Ovary (tissue), 9 donors: Measurements from ENCODE around the gene LRP8. TPM values are rescaled to one million over a fixed set of nuclear protein-coding genes. Genes with fewer than 3 reads are reported as not detected.

Experiments
- DNase-seq, 5 donors: peaks; one replicate each; pipeline ENCODE4 v3.0.0-alpha.2; 2019 to 2020
- H3K27ac ChIP-seq, 2 donors: fragments of 200-600 bp; one replicate each; pipeline versions ENCODE4 v1.5.1 to v1.8.0; 2019 to 2022
- H3K27me3 ChIP-seq: fragments of 200-600 bp; one replicate; pipeline ENCODE4 v1.8.0; 2022
- H3K36me3 ChIP-seq: fragments of 200-600 bp; sonication (generic); one replicate; pipeline ENCODE4 v1.5.1; 2019
- H3K4me1 ChIP-seq: one replicate; pipeline ENCODE4 v1.8.1; 2013; ENCODE audit warnings: mild to moderate bottlenecking, moderate library complexity; ENCODE audit not compliant: insufficient read depth
- H3K4me3 ChIP-seq: fragments of 200-600 bp; sonication (generic); one replicate; pipeline ENCODE4 v1.5.1; 2017
- H3K9me3 ChIP-seq, 2 donors: fragments of 200-600 bp in 1 of 2; sonication (generic) in 1 of 2; one replicate each; pipeline versions ENCODE4 v1.5.1 to v1.8.1; 2013 to 2019; ENCODE audit warnings: mild to moderate bottlenecking in 1 of 2, moderate library complexity in 1 of 2
- EP300 ChIP-seq: sonication (generic); formaldehyde crosslinking; IDR thresholded peaks from one replicate; pipeline ENCODE4 v1.6.1; 2017; ENCODE audit warnings: antibody characterized with exemption
- POLR2A ChIP-seq: fragments of 450-650 bp; IDR thresholded peaks from one replicate; pipeline ENCODE4 v1.6.1; 2017; ENCODE audit warnings: antibody characterized with exemption, mild to moderate bottlenecking, moderate library complexity
- WGBS, 3 donors: extraction: QIAGEN DNeasy Blood & Tissue Kit in 1 of 3; methylation state at CpG; one replicate each; pipeline versions ENCODE4 v1.1.5 to v1.1.7; 2013 to 2017; 5-methylcytosine and 5-hydroxymethylcytosine counted together
- intact Hi-C, 4 donors: fragments of 100-400 bp; cut with DNase I; formaldehyde crosslinking; loops; one replicate each; pipeline versions ENCODE4 v1.11.0 to v1.15.1; 2022 to 2023
- polyA plus RNA-seq, 2 donors: library from polyadenylated mRNA; stranded (reverse); fragments of 200-250 nt in 1 of 2; fragments of 350-450 nt in 1 of 2; fragmentation: Illumina TruSeq in 1 of 2; extraction: RNeasy Lipid Tissue Mini Kit (QIAGEN cat#74804) in 1 of 2; gene quantifications; one replicate each; pipeline ENCODE4 v1.2.3, GENCODE V29; 2013 to 2014
- total RNA-seq, 7 donors: library from RNA; depleted of rRNA in 2 of 7; stranded (reverse); fragments of >200 nt in 2 of 7; fragmentation: NEBNext Ultra II Directional in 3 of 7; extraction: Animal tissue kit (Norgen Biotek cat#: 25700) in 3 of 7; gene quantifications; one replicate each; pipeline versions ENCODE4 v1.1.0 to v1.2.4, GENCODE V29; 2016 to 2023
- TF ChIP-seq, protein P1 (sequence below), 3 donors: fragments of 450-650 bp in 2 of 3; fragments of 200-600 bp in 1 of 3; IDR thresholded peaks; one replicate each; pipeline versions ENCODE4 v1.5.1 to v1.8.0; 2016 to 2022; ENCODE audit warnings: antibody characterized with exemption in 3 of 3, mild to moderate bottlenecking in 1 of 3
- donor health status: DM: no; HTN: no; CAD: no; lungs with moderate emphysema.
- donor health status: DM: no; HTN: no; CAD: no.
- donor health status: Bipolar disorder and iron deficiency.
- donor health status: DM: yes; HTN: yes; CAD: no.
- donor health status: DM: no; HTN: no; CAD: no.
- donor health status: DM: yes; HTN: yes; CAD: no.

The LRP8 gene
- total and polyA plus RNA-seq, 9 donors = 1.2 to 10.6 (median 2.2) TPM

DNA sequence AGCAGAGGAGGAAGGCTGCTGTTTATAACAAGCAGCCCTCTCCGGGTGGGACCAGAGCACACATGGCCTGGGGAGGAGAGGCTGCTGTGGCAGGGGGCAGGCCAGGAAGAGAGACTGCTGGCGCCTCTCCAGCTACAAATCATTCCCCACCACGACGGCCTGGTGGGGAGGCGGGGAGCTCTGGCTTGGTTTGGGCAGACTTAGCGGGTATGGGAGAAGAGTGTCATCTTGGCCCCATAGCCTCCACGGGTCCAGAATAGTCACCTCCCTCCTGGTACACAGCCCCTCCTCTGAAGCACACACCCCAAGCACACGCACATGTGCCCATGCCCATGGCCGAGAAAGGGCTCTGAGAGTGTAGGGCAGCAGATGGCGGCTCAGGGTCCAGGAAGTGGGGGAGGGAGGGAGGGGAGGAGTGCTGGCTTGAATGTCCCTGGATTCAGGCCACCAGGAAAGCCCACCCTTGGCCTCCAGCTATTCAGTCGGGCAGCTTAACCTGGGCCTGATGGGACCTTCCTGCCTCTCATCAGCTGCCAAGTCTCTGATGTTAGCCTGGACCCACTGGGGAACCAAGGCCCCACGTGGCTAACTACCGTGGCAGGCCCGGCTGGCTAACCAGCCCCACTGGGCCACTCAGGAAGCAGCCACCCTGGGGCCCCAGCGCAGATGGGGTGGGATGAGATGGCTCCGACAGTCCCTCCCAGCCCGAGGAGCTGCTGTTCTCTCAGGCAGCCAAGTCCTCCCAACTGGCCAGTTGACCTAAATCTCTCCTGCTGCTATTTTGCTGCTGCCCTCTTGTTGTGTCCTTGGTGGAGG, 10.9 kb downstream of the LRP8 start:
- Histone ChIP-seq H3K9me3 (no peaks in the 10 kb centered on the region), H3K27me3 (no peaks in the 10 kb centered on the region), H3K27ac (no peak overlapping the region), H3K4me1 (no peaks in the 10 kb centered on the region), H3K36me3 (no peaks in the 10 kb centered on the region), H3K4me3 (no peak overlapping the region)
- intact Hi-C loops = no loop called here
- DNase-seq = no peak
- 53 to 61% (median 59%) methylated on average over 13 to 17 of the region's 17 CpGs for WGBS, 3 donors
- TF ChIP-seq, protein P1, sequence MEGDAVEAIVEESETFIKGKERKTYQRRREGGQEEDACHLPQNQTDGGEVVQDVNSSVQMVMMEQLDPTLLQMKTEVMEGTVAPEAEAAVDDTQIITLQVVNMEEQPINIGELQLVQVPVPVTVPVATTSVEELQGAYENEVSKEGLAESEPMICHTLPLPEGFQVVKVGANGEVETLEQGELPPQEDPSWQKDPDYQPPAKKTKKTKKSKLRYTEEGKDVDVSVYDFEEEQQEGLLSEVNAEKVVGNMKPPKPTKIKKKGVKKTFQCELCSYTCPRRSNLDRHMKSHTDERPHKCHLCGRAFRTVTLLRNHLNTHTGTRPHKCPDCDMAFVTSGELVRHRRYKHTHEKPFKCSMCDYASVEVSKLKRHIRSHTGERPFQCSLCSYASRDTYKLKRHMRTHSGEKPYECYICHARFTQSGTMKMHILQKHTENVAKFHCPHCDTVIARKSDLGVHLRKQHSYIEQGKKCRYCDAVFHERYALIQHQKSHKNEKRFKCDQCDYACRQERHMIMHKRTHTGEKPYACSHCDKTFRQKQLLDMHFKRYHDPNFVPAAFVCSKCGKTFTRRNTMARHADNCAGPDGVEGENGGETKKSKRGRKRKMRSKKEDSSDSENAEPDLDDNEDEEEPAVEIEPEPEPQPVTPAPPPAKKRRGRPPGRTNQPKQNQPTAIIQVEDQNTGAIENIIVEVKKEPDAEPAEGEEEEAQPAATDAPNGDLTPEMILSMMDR (IDR thresholded peaks at IDR 0.05) = no peak
- TF ChIP-seq POLR2A = no peak
- no peak for TF ChIP-seq EP300

DNA sequence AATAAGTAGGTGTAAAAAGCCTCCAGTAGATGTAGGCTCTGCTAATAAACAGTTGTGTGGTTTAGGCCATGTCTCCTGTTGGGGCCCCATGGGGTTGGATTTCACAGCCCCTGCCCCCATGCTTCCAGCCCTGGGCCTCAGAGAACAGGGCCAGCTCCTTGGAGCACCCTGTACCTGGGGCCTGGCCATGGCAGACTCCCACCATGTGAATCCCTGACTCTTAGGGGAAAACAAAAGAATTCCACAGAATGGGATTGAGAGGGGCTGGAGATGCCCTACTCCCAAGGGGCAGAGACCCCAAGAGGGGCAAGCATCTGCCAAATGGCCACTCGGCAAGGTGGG, 11.5 kb downstream of the LRP8 start:
- DNase-seq = no peak
- Histone ChIP-seq H3K36me3 (no peaks in the 10 kb centered on the region), H3K4me1 (no peaks in the 10 kb centered on the region), H3K27me3 (no peaks in the 10 kb centered on the region), H3K9me3 (no peaks in the 10 kb centered on the region), H3K27ac (no peak overlapping the region), H3K4me3 (no peak overlapping the region)
- WGBS, 3 donors = 72 to 82% (median 82%) methylated on average over 1 of the region's 1 CpG
- intact Hi-C loops = no loop called here
- no peak for TF ChIP-seq POLR2A
- TF ChIP-seq, protein P1 (IDR thresholded peaks at IDR 0.05) = no peak
- TF ChIP-seq EP300 = no peak

DNA sequence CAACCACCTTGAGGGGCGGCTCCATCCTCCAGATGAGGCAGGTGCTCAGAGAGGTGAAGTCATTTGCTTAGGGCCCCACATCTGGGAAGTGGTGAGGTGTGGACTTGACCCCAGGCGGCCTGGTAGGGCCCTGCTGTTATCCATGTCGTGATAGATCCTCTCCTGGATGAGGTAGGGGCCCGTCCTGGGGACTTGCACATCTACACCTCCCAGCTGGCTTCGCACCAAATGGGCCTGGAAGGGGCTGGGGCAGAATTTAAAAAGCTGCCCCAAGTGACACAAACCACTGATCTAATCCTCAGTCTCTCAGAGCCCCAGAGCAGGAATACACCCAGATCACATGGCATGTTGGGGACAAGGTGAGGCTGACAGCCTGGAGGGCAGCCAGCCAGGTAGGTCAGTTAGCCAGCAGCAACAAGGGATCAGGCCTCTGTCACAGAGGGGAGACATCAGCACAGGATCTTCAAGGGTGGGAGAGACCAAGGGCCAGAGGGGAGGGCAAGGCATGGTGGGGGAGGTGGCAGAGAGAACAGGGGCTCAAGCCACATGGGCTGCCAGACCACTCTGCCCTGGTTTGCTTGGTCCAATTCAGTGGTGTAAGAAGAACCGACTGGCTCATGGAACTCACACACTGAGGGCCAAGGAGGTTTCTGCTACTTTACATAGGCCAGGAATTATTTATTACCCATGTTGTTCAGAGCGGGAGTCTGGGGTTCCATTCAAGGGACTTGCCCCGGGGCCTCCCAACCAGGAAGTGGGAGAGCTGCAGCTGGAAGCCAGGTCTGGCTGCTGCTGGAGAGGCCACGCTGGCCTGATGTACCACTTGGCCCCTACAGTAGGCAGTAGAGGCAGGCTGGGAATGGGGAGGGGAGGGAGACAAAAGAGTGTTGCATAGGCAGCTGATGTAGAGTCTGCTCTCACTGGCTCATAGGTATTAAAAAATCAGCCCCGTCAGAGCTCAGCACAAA, 12.1 kb downstream of the LRP8 start:
- TF ChIP-seq, protein P1 (IDR thresholded peaks at IDR 0.05) = no peak
- TF ChIP-seq POLR2A (no peak), EP300 (no peak)
- Histone ChIP-seq H3K4me1 (no peaks in the 10 kb centered on the region), H3K27me3 (no peaks in the 10 kb centered on the region), H3K27ac (no peak overlapping the region), H3K4me3 (no peak overlapping the region), H3K9me3 (no peaks in the 10 kb centered on the region), H3K36me3 (no peaks in the 10 kb centered on the region)
- DNase-seq = no peak
- WGBS, 3 donors = 78 to 81% (median 79%) methylated on average over 10 of the region's 10 CpGs
- intact Hi-C loops = no loop called here

DNA sequence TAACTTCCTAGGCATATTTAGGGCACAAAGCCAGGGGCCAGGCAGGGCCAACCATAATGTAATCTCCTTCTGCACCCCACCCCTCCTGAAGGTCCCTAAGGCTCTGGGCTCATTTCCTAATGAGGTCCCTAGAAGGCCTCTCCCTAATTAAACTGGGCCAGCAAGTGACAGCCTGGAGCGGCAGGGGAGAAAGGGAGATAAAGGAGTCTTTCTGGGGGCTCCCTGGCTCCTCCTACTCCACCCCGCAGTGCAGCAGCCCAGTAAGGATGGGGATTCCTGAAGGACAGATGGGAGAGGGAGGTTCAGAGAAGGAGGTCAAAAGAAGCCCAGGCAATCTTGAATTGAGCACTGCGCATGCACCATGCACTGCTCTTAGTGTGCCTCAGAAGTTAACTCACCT, 12.8 kb downstream of the LRP8 start:
- intact Hi-C loops = no loop called here
- H3K27ac ChIP-seq = no peak overlapping the region

More for the DNA sequence above, 12.8 kb downstream of the LRP8 start:
- 84 to 98% (median 96%) methylated on average over 3 of the region's 3 CpGs for WGBS, 3 donors
- Histone ChIP-seq H3K9me3 (no peaks in the 10 kb centered on the region), H3K36me3 (no peaks in the 10 kb centered on the region), H3K27me3 (no peaks in the 10 kb centered on the region), H3K4me3 (no peak overlapping the region), H3K4me1 (no peaks in the 10 kb centered on the region)
- TF ChIP-seq EP300 (no peak), POLR2A (no peak)
- TF ChIP-seq, protein P1 (IDR thresholded peaks at IDR 0.05) = no peak
- no peak for DNase-seq
